ENCODE data around the gene CDC42SE2. TPM values are rescaled to one million over a fixed set of nuclear protein-coding genes. Genes with fewer than 3 reads are reported as not detected.
"Not testable (repeated sequence)": the region's sequence is repeated elsewhere in the genome, so short reads cannot be mapped to it uniquely, and the experiment has no call there.

The CDC42SE2 gene
- total RNA-seq, 1 experiment from 2014 or later: 22.5 TPM

DNA sequence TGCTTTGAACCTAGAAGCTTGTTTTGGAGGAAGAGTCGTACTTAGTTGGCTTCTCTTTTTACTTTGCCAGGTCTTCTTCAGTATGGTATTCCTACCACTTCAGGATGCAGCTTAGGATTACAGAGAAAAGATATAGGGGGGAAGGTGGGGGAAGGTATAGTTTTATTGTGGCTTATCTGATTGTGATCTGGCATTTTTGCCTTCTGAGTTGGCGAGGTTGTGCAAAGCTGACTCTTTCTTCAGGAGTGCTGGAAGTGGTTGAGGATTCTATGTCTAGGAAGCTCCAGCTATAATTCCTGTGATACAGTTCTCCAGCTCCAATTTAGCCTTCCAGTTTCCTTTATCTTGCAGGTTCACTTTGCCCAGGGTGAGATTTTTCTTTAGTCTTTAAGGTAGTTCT lies 7.0 kb downstream of the CDC42SE2 start (continued):
- TF ChIP-seq CTCF (IDR thresholded peaks at IDR 0.05) (no peak), IRF2 (CRISPR knock-in tag; IDR thresholded peaks at IDR 0.05; ENCODE audit: borderline replicate concordance, low read depth) (no peak), ZNF121 (CRISPR knock-in tag; IDR thresholded peaks at IDR 0.05) (no peak)
- TF ChIP-seq, protein P1, sequence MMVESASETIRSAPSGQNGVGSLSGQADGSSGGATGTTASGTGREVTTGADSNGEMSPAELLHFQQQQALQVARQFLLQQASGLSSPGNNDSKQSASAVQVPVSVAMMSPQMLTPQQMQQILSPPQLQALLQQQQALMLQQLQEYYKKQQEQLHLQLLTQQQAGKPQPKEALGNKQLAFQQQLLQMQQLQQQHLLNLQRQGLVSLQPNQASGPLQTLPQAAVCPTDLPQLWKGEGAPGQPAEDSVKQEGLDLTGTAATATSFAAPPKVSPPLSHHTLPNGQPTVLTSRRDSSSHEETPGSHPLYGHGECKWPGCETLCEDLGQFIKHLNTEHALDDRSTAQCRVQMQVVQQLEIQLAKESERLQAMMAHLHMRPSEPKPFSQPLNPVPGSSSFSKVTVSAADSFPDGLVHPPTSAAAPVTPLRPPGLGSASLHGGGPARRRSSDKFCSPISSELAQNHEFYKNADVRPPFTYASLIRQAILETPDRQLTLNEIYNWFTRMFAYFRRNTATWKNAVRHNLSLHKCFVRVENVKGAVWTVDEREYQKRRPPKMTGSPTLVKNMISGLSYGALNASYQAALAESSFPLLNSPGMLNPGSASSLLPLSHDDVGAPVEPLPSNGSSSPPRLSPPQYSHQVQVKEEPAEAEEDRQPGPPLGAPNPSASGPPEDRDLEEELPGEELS (CRISPR knock-in tag; IDR thresholded peaks at IDR 0.05): no peak

GRCh38 chr5:131271888-131272287 lies 8.0 kb downstream of the CDC42SE2 start:
- H3K4me3 Mint-ChIP-seq; H3K36me3 Mint-ChIP-seq; DNase-seq (ENCODE audit: low spot score); H3K9me3 Mint-ChIP-seq; ATAC-seq; H3K4me1 Mint-ChIP-seq; H3K27me3 Mint-ChIP-seq (ENCODE audit: low read depth); POLR2A ChIA-PET; H3K27ac Mint-ChIP-seq; CTCF ChIA-PET: not testable (repeated sequence)

DNA sequence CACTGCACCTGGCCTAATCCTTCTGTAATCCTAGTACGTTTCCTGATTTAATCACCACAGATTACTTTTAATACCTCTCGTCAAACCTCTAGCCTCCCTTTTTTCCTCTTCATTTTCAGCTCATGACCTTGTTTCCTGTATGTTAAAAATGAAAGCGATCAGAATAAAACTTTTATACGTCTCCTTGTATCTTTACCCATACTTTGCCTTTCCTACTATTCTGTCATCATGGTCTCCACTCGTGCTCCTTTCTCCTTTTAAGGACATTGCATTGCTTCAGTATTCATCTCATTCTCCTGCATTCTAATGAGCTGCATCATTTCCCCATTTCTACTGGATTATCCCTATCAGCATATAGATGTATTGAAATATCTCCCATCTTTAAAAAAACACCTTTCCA lies 8.5 kb downstream of the CDC42SE2 start:
- DNase-seq (ENCODE audit: low spot score): no peak
- POLR2A ChIA-PET: no interaction called here
- Mint-ChIP-seq H3K4me1 (peaks cover 10% of the 10 kb centered on the region; the same call in 1 of the 2 replicates), H3K36me3 (no peaks in the 10 kb centered on the region), H3K27ac (no peak overlapping the region; the same call in 1 of the 2 replicates), H3K27me3 (ENCODE audit: low read depth) (no peaks in the 10 kb centered on the region), H3K4me3 (no peak overlapping the region), H3K9me3 (no peaks in the 10 kb centered on the region; the same call in 1 of the 2 replicates)
- TF ChIP-seq ELF4 (CRISPR knock-in tag; IDR thresholded peaks at IDR 0.05; ENCODE audit: low read depth) (no peak), E2F5 (CRISPR knock-in tag; IDR thresholded peaks at IDR 0.05) (no peak), IRF2 (CRISPR knock-in tag; IDR thresholded peaks at IDR 0.05; ENCODE audit: borderline replicate concordance, low read depth) (no peak), ZNF263 (CRISPR knock-in tag; IDR thresholded peaks at IDR 0.05; ENCODE audit: low read depth) (no peak), ZNF232 (CRISPR knock-in tag; IDR thresholded peaks at IDR 0.05) (no peak), TCF7 (CRISPR knock-in tag; IDR thresholded peaks at IDR 0.05; ENCODE audit: low read depth) (no peak), GTF2I (CRISPR knock-in tag; conservative IDR thresholded peaks at IDR 0.05) (no peak), SOX15 (CRISPR knock-in tag; IDR thresholded peaks at IDR 0.05) (no peak), HMGA2 (CRISPR knock-in tag; IDR thresholded peaks at IDR 0.05) (no peak), ZNF317 (CRISPR knock-in tag; IDR thresholded peaks at IDR 0.05; ENCODE audit: borderline replicate concordance, low read depth) (no peak), EMX1 (CRISPR knock-in tag; IDR thresholded peaks at IDR 0.05) (no peak), ZNF423 (CRISPR knock-in tag; IDR thresholded peaks at IDR 0.05) (no peak), ATF2 (CRISPR knock-in tag; IDR thresholded peaks at IDR 0.05; ENCODE audit: borderline replicate concordance, low read depth) (no peak), NR1H2 (CRISPR knock-in tag; IDR thresholded peaks at IDR 0.05) (no peak)
- TF ChIP-seq, protein P2, sequence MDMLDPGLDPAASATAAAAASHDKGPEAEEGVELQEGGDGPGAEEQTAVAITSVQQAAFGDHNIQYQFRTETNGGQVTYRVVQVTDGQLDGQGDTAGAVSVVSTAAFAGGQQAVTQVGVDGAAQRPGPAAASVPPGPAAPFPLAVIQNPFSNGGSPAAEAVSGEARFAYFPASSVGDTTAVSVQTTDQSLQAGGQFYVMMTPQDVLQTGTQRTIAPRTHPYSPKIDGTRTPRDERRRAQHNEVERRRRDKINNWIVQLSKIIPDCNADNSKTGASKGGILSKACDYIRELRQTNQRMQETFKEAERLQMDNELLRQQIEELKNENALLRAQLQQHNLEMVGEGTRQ (CRISPR knock-in tag; IDR thresholded peaks at IDR 0.05): no peak
- TF ChIP-seq, protein P3, sequence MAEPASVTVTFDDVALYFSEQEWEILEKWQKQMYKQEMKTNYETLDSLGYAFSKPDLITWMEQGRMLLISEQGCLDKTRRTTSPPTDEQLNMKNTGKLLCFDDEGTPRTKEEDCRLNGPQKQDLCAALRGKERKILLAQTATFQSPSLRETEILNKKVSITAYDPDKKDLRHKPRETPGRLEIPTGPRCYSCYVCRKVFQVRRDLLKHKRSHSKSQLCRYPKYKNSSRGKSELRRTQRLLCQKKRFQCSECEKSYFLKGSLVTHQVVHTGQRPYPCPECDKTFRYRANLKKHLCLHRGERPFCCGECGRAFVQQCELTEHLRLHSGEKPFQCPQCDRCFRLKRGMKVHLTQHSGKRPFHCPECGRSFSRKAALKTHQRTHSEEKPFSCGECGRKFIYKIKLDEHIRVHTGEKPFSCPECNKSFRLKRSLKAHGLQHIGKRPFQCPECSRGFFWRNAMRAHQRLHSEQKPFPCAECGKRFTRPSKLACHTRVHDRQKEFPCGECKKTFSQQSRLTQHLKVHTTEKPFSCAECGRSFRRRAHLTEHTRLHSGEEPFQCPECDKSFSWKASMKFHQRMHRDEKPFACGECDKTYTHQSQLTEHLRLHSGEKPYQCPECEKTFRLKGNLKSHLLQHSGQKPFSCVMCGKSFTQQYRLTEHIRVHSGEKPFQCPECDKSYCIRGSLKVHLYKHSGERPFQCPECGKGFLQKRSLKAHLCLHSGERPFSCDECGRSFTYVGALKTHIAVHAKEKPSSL (CRISPR knock-in tag; conservative IDR thresholded peaks at IDR 0.05): no peak
- TF ChIP-seq, protein P4, sequence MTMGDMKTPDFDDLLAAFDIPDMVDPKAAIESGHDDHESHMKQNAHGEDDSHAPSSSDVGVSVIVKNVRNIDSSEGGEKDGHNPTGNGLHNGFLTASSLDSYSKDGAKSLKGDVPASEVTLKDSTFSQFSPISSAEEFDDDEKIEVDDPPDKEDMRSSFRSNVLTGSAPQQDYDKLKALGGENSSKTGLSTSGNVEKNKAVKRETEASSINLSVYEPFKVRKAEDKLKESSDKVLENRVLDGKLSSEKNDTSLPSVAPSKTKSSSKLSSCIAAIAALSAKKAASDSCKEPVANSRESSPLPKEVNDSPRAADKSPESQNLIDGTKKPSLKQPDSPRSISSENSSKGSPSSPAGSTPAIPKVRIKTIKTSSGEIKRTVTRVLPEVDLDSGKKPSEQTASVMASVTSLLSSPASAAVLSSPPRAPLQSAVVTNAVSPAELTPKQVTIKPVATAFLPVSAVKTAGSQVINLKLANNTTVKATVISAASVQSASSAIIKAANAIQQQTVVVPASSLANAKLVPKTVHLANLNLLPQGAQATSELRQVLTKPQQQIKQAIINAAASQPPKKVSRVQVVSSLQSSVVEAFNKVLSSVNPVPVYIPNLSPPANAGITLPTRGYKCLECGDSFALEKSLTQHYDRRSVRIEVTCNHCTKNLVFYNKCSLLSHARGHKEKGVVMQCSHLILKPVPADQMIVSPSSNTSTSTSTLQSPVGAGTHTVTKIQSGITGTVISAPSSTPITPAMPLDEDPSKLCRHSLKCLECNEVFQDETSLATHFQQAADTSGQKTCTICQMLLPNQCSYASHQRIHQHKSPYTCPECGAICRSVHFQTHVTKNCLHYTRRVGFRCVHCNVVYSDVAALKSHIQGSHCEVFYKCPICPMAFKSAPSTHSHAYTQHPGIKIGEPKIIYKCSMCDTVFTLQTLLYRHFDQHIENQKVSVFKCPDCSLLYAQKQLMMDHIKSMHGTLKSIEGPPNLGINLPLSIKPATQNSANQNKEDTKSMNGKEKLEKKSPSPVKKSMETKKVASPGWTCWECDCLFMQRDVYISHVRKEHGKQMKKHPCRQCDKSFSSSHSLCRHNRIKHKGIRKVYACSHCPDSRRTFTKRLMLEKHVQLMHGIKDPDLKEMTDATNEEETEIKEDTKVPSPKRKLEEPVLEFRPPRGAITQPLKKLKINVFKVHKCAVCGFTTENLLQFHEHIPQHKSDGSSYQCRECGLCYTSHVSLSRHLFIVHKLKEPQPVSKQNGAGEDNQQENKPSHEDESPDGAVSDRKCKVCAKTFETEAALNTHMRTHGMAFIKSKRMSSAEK (CRISPR knock-in tag; IDR thresholded peaks at IDR 0.05; ENCODE audit: borderline replicate concordance): no peak
- no peak for ATAC-seq
- CTCF ChIA-PET: interaction anchor here (1.6 kb wide), 1 partner anchor 8 kb away, joined by 5 read pairs; the partner anchor contains the start of gene CDC42SE2
